HG03520 (cell line): ENCODE results near the gene SLC12A1.

Source experiments
- ATAC-seq: cut with Tn5 transposase; IDR thresholded peaks from one replicate; pipeline ENCODE4 v1.9.1; 2021; ENCODE audit warnings: mild to moderate bottlenecking, moderate library complexity; ENCODE audit not compliant: unreplicated experiment

The SLC12A1 gene

DNA sequence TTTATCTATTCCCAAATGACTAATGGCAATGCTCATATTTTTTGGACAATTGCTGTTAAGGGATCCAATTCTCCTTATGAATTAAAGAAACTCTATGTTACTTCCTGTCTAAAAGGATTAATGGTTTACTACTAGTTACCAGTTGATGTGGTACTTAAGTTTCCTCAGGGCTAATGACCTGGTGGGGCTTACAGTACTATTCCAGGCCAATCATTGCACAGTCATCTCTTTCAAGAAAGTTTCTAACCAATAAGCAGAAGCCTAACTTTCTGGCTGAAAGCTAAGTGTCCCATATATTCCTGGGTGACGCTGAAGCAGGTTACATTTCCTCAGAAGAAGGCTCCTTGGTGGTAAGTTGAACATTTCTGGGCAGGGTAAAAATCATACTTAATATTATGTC is at the start of gene SLC12A1:
SLC12A1 (plus strand) TSS at position 322 of the 400 bp plus-strand sequence. CDS start 1,418 bp downstream, outside the sequence.
- no peak for ATAC-seq

DNA sequence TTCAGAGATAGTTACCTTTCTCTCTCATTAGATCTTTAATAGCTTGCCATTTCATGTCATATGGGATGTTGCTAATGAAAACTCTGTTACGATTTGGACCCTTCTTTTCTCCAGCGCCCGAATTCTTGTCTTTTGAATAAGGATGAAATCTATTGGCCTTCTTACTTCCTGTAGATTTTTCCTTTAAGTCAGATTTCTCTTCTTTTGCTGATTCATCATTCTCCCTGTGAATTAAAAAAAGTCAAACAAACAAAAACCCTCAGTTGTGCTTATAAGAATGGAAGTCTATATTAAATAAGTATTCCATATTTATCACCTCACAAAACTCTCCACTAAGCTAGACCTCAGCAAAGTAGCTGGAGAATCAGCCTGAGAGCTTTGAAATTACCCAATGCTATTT is 37.5 kb upstream of the SLC12A1 start:
- no peak for ATAC-seq

- no peak for ATAC-seq
Observed at GRCh38 chr15:48170981-48171380, 35.1 kb upstream of the SLC12A1 start.

- ATAC-seq = no peak
Observed at GRCh38 chr15:48175126-48175525, 31.0 kb upstream of the SLC12A1 start.

DNA sequence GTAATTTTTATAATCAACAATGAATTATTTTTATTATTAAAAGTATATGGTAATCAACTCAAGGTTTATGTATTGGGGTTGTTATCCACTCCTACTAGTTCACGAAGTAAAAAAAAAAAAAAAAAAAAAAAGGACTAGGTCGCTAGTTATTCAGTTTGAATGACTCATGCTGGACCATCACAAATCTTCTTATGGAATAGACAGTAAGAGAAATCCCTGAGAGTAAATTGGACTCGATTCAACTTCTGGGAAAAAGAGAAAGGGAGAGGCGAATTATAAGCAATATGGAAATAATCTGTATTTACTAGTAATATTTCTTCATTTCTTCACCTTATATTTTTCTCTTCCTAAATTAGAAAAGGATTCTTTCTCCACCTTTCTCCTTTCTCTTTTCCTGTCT is 30.0 kb upstream of the SLC12A1 start:
- no peak for ATAC-seq

GRCh38 chr15:48176957-48177356 is 29.1 kb upstream of the SLC12A1 start:
- ATAC-seq = no peak

GRCh38 chr15:48177383-48177765 is 28.7 kb upstream of the SLC12A1 start:
- ATAC-seq = peak; percentile 63

- ATAC-seq = peak; percentile 74
Observed at GRCh38 chr15:48177766-48178647, 28.1 kb upstream of the SLC12A1 start, which contains the start of gene MYEF2. Gene MYEF2 (minus strand): TSS chr15:48178295. CDS start chr15:48178237, 58 bp downstream.

GRCh38 chr15:48178648-48178931 is 27.5 kb upstream of the SLC12A1 start:
- no peak for ATAC-seq

DNA sequence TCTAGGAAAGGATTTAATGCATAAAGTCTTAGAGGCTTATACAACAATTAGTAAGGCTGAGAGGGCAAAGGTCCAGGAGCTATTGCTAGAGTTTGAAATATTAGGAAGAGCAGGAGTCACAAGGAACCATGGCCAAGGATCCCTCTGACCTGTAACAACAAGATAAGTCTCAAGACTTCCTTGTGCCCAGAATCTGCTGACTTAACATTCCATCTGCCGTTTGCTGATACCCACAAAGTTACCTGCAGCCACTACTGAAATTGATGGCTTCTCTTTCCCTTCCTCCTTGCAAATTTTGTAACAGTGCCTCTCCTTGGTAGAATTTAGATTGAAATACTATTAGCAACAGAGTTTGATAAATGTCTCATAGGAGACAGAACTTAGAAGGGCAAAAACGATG is 23.4 kb upstream of the SLC12A1 start:
- no peak for ATAC-seq

- no peak for ATAC-seq
Observed at GRCh38 chr15:48185529-48185928, 20.6 kb upstream of the SLC12A1 start.

DNA sequence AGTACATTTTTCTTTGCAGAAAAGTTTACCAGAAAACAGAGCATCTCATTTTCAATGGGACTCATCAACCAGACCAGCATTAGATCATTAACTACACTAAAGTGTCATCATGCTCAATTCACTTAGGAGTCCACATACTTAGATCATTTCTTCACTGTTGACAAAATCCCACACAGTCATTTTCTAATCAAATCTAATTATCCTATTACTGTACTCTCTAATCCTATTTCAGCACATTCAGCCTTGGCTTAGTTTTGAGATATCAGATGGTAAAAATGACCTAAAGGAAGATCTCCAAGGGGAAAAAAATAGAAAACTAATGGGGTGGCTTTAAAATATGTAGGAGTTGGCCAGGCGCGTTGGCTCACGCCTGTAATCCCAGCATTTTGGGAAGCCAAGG is 19.8 kb upstream of the SLC12A1 start:
- ATAC-seq = no peak

GRCh38 chr15:48190932-48191573 is 15.0 kb upstream of the SLC12A1 start:
- no peak for ATAC-seq

- no peak for ATAC-seq
Observed at GRCh38 chr15:48191574-48192225, 14.4 kb upstream of the SLC12A1 start, which contains the start of gene CTXN2. Gene CTXN2 (plus strand): TSS chr15:48191665. CDS start chr15:48201301, 9,636 bp downstream.

- ATAC-seq = no peak
Observed at GRCh38 chr15:48202068-48202467, 4.0 kb upstream of the SLC12A1 start.

GRCh38 chr15:48221261-48221660 is 15.2 kb downstream of the SLC12A1 start:
- ATAC-seq = no peak

- no peak for ATAC-seq
Observed at GRCh38 chr15:48221885-48222284, 15.8 kb downstream of the SLC12A1 start.

GRCh38 chr15:48222627-48223026 is 16.5 kb downstream of the SLC12A1 start:
- no peak for ATAC-seq

- no peak for ATAC-seq
Observed at GRCh38 chr15:48225771-48226170, 19.7 kb downstream of the SLC12A1 start.

DNA sequence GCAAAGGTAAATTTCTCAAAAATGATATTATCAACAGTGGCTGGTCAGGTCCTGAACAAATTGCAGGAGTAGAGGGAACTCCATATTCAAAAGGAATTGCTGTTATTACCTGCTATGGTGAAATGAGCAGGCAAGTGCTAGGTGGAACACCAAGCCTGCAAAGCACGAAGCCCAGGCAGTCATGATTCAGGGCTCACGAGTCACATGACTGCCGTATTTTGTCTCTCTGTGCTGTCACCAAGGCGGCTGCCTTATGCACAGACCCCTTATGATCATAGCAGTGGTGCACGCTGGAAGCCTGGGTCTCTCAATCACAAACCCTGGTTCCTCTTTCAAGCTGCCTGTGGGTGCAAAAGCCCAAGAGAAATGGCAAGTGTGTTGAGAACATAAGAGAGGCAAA is 24.4 kb downstream of the SLC12A1 start:
- ATAC-seq = no peak

DNA sequence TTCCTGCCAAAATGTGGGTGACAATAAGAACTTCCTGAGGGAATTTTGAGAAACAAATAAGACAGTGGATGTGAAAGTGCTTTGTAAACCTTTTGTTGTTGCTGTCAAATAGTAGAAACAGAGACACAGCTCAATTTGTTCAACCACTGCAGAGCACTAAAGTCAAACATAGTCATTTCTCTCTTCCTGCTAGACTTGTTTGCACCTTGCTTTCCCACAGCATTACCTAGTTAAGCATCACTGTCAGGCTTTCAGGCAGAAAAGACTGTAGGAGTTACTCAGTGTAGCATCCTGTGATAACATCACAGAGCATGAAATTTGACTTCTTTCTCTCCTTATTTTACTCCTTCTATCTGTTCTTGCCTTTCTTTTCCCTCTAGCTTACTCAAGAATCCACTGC is 27.1 kb downstream of the SLC12A1 start:
- no peak for ATAC-seq

GRCh38 chr15:48239334-48239733 is 33.2 kb downstream of the SLC12A1 start:
- ATAC-seq = no peak
